ENCODE data around the gene BBX.

BBX gene

DNA sequence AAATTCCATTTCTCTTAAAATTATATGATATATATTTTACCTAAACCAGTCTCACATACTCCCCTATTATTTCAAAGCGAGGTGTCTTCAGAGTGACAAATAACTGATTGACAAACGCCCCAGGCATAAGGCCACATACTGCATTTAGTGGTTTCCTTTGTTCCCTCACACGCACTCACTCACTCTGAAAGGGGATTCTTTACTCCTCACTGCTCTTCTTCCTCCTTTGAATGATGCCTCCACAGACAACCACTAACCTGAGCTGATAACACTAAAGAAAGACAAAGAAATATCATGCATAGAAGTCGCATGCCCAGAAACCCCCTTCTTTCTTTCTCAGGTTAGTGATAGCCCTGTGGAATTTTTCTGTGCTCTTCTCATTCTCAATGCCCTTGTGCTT is 24.1 kb upstream of the BBX start:
- in situ Hi-C loops (cut with MboI; ENCODE audit: low pct_unique_long_range_greater_than_20kb, low sequenced_read_pairs, unreplicated experiment) = no loop called here
- peak; percentile 12 for DNase-seq (ENCODE audit: low spot score)
- TF ChIP-seq CTCF (IDR thresholded peaks at IDR 0.05; ENCODE audit: extremely low read depth, insufficient read depth, missing control alignments) = no peak

GRCh38 chr3:107506458-107506857 is 16.3 kb upstream of the BBX start:
- DNase-seq (ENCODE audit: low spot score) = no peak
- no peak for TF ChIP-seq CTCF (IDR thresholded peaks at IDR 0.05; ENCODE audit: extremely low read depth, insufficient read depth, missing control alignments)
- in situ Hi-C loops (cut with MboI; ENCODE audit: low pct_unique_long_range_greater_than_20kb, low sequenced_read_pairs, unreplicated experiment) = no loop called here

DNA sequence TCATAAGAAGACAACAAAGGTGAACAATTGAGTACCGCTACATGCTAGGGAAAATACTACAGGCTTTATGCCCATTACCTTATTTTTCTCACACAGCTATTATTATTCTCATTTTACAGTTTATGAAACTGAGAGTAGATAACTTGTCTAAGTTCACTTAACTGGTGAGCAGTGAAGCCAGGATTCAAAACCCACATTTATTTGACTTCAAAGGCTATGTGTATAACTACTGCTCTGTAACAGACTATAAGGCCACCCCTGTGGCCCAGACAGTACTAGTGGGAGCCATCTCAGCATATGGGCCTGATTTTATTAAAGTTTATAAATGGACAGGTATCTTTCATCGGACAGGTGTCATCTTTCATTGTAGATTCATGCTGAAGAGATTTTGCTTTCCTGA is 14.4 kb upstream of the BBX start:
- in situ Hi-C loops (cut with MboI; ENCODE audit: low pct_unique_long_range_greater_than_20kb, low sequenced_read_pairs, unreplicated experiment) = no loop called here
- DNase-seq (ENCODE audit: low spot score) = no peak
- no peak for TF ChIP-seq CTCF (IDR thresholded peaks at IDR 0.05; ENCODE audit: extremely low read depth, insufficient read depth, missing control alignments)

DNA sequence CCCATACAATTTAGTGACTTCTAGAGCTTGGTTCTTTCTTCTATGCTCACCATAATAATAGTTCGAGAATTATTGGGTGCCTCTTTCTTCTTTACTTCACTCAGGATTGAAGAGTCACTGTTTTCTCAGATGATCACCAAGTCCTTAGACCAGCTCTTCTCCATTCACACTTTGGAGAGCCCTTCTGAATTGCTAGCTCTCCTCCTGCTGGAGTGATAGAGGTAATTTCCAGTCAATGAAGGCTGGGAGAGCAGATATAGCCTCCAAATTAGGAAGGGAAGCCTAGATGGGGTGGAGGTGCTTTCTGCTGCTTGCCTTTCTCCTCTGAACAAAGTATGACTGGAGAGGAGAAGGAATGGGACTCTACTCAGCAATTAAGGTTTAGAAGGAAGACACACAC is 10.7 kb upstream of the BBX start:
- TF ChIP-seq CTCF (IDR thresholded peaks at IDR 0.05; ENCODE audit: extremely low read depth, insufficient read depth, missing control alignments) = no peak
- DNase-seq (ENCODE audit: low spot score) = no peak
- in situ Hi-C loops (cut with MboI; ENCODE audit: low pct_unique_long_range_greater_than_20kb, low sequenced_read_pairs, unreplicated experiment) = no loop called here

DNA sequence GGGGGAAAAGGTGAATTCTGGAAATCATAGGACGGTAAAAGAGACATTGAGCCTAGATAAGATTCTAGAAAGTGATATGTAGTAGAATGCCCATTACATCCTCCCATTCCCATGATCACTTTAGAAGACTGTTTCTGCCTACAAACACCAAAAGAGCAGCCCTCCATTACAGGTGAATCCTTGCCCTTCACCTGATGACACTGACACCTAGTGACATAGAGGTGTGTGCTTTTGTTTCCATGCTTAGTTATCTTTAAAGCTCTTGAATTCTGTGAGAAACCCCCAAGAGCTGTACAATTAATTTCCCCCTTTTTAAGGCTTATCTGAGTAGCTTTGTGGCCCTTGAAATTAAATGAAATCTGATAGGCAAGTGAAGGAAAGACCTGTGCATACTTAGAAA is 8.3 kb upstream of the BBX start:
- TF ChIP-seq CTCF (IDR thresholded peaks at IDR 0.05; ENCODE audit: extremely low read depth, insufficient read depth, missing control alignments) = no peak
- DNase-seq (ENCODE audit: low spot score) = no peak
- in situ Hi-C loops (cut with MboI; ENCODE audit: low pct_unique_long_range_greater_than_20kb, low sequenced_read_pairs, unreplicated experiment) = no loop called here

DNA sequence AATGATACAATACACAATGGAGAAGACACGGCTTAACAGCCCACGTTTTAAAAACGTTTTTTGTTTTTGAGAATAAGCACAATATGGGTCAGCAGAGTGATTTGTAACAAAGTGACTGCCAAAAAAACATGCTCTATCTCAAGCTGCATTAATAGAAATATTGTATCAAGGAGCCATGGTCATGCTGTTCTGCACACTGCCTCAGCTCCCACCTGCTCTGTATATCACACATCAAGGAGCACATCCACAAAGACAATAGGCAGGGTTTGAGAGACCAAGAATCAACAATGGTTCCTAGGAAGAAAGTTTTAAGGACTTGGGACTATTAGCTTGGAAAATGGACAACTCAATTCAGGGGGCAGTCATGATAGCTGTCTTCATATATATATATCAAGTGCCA is 6.3 kb upstream of the BBX start:
- no peak for TF ChIP-seq CTCF (IDR thresholded peaks at IDR 0.05; ENCODE audit: extremely low read depth, insufficient read depth, missing control alignments)
- in situ Hi-C loops (cut with MboI; ENCODE audit: low pct_unique_long_range_greater_than_20kb, low sequenced_read_pairs, unreplicated experiment) = no loop called here

DNA sequence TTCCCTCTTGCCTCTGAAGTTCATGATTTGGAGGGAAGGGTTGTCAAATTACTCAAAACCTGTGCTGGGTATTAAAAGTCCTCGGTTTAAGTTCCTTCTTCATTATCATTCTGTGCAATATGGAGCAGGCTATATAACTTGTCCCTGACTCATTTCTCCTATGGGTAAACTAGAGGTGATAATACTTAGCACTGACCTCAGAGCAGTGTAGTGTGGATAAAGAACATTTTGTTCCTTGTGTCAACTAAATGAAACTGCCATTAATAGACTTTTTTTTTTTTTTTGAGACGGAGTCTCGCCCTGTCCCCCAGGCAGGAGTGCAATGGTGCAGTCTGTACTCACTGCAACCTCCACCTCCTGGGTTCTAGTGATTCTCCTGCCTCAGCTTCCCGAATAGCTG is 2.2 kb upstream of the BBX start:
- TF ChIP-seq CTCF (IDR thresholded peaks at IDR 0.05; ENCODE audit: extremely low read depth, insufficient read depth, missing control alignments) = no peak
- no peak for DNase-seq (ENCODE audit: low spot score)
- in situ Hi-C loops (cut with MboI; ENCODE audit: low pct_unique_long_range_greater_than_20kb, low sequenced_read_pairs, unreplicated experiment) = no loop called here

More for the DNA sequence above, 6.3 kb upstream of the BBX start:
- DNase-seq (ENCODE audit: low spot score) = no peak
